Measurements from ENCODE around the gene WFIKKN2.

WFIKKN2 gene

GRCh38 chr17:50837286-50837979 lies 2.0 kb downstream of the WFIKKN2 start:
- Histone ChIP-seq H3K27ac (ENCODE audit: low read depth, low read length) (peak overlapping the region; percentile 18), H3K9me3 (ENCODE audit: control insufficient read depth, insufficient read depth, low read length) (no peaks in the 10 kb centered on the region), H3K4me3 (ENCODE audit: low read depth, low read length) (no peak overlapping the region), H3K4me1 (ENCODE audit: control insufficient read depth, insufficient read depth, low read length) (peaks cover 16% of the 10 kb centered on the region), H3K27me3 (ENCODE audit: control insufficient read depth, insufficient read depth, low read length) (no peaks in the 10 kb centered on the region; the same call in 1 of the 2 replicates), H3K9ac (ENCODE audit: low read depth, low read length) (no peak overlapping the region), H3K36me3 (ENCODE audit: control insufficient read depth, insufficient read depth, low read length) (no peaks in the 10 kb centered on the region)

GRCh38 chr17:50837980-50838954 lies 2.9 kb downstream of the WFIKKN2 start:
- peak overlapping the region; percentile 18 for H3K27ac ChIP-seq (ENCODE audit: low read depth, low read length)
- peaks cover 16% of the 10 kb centered on the region for H3K4me1 ChIP-seq (ENCODE audit: control insufficient read depth, insufficient read depth, low read length)
- no peak overlapping the region for H3K4me3 ChIP-seq (ENCODE audit: low read depth, low read length)
- no peaks in the 10 kb centered on the region for H3K36me3 ChIP-seq (ENCODE audit: control insufficient read depth, insufficient read depth, low read length)
- H3K9ac ChIP-seq (ENCODE audit: low read depth, low read length) = no peak overlapping the region
- no peaks in the 10 kb centered on the region; the same call in 1 of the 2 replicates for H3K27me3 ChIP-seq (ENCODE audit: control insufficient read depth, insufficient read depth, low read length)
- no peaks in the 10 kb centered on the region for H3K9me3 ChIP-seq (ENCODE audit: control insufficient read depth, insufficient read depth, low read length)

GRCh38 chr17:50839591-50840310 lies 4.4 kb downstream of the WFIKKN2 start:
- Histone ChIP-seq H3K27ac (ENCODE audit: low read depth, low read length) (no peak overlapping the region), H3K4me1 (ENCODE audit: control insufficient read depth, insufficient read depth, low read length) (peaks cover 11% of the 10 kb centered on the region), H3K4me3 (ENCODE audit: low read depth, low read length) (no peak overlapping the region), H3K9ac (ENCODE audit: low read depth, low read length) (no peak overlapping the region), H3K27me3 (ENCODE audit: control insufficient read depth, insufficient read depth, low read length) (no peaks in the 10 kb centered on the region), H3K36me3 (ENCODE audit: control insufficient read depth, insufficient read depth, low read length) (no peaks in the 10 kb centered on the region), H3K9me3 (ENCODE audit: control insufficient read depth, insufficient read depth, low read length) (no peaks in the 10 kb centered on the region)

- Histone ChIP-seq H3K36me3 (ENCODE audit: control insufficient read depth, insufficient read depth, low read length) (no peaks in the 10 kb centered on the region), H3K9me3 (ENCODE audit: control insufficient read depth, insufficient read depth, low read length) (no peaks in the 10 kb centered on the region), H3K9ac (ENCODE audit: low read depth, low read length) (no peak overlapping the region), H3K4me1 (ENCODE audit: control insufficient read depth, insufficient read depth, low read length) (peaks cover 5% of the 10 kb centered on the region; the same call in 1 of the 2 replicates), H3K4me3 (ENCODE audit: low read depth, low read length) (no peak overlapping the region), H3K27me3 (ENCODE audit: control insufficient read depth, insufficient read depth, low read length) (no peaks in the 10 kb centered on the region), H3K27ac (ENCODE audit: low read depth, low read length) (no peak overlapping the region)
Observed at GRCh38 chr17:50840311-50840851, 5.0 kb downstream of the WFIKKN2 start.

GRCh38 chr17:50841277-50841948 lies 6.0 kb downstream of the WFIKKN2 start:
- H3K9me3 ChIP-seq (ENCODE audit: control insufficient read depth, insufficient read depth, low read length) = no peaks in the 10 kb centered on the region
- H3K36me3 ChIP-seq (ENCODE audit: control insufficient read depth, insufficient read depth, low read length) = no peaks in the 10 kb centered on the region
- no peaks in the 10 kb centered on the region for H3K4me1 ChIP-seq (ENCODE audit: control insufficient read depth, insufficient read depth, low read length)
- no peak overlapping the region for H3K9ac ChIP-seq (ENCODE audit: low read depth, low read length)
- H3K27me3 ChIP-seq (ENCODE audit: control insufficient read depth, insufficient read depth, low read length) = no peaks in the 10 kb centered on the region
- no peak overlapping the region for H3K4me3 ChIP-seq (ENCODE audit: low read depth, low read length)
- no peak overlapping the region for H3K27ac ChIP-seq (ENCODE audit: low read depth, low read length)

GRCh38 chr17:50841949-50842354 lies 6.6 kb downstream of the WFIKKN2 start:
- no peak overlapping the region for H3K4me3 ChIP-seq (ENCODE audit: low read depth, low read length)
- no peaks in the 10 kb centered on the region for H3K4me1 ChIP-seq (ENCODE audit: control insufficient read depth, insufficient read depth, low read length)
- H3K9ac ChIP-seq (ENCODE audit: low read depth, low read length) = no peak overlapping the region
- H3K27ac ChIP-seq (ENCODE audit: low read depth, low read length) = no peak overlapping the region
- H3K9me3 ChIP-seq (ENCODE audit: control insufficient read depth, insufficient read depth, low read length) = no peaks in the 10 kb centered on the region
- H3K36me3 ChIP-seq (ENCODE audit: control insufficient read depth, insufficient read depth, low read length) = no peaks in the 10 kb centered on the region
- H3K27me3 ChIP-seq (ENCODE audit: control insufficient read depth, insufficient read depth, low read length) = no peaks in the 10 kb centered on the region

- no peak overlapping the region for H3K4me3 ChIP-seq (ENCODE audit: low read depth, low read length)
- H3K27ac ChIP-seq (ENCODE audit: low read depth, low read length) = no peak overlapping the region
- H3K36me3 ChIP-seq (ENCODE audit: control insufficient read depth, insufficient read depth, low read length) = no peaks in the 10 kb centered on the region
- H3K4me1 ChIP-seq (ENCODE audit: control insufficient read depth, insufficient read depth, low read length) = no peaks in the 10 kb centered on the region
- no peaks in the 10 kb centered on the region for H3K27me3 ChIP-seq (ENCODE audit: control insufficient read depth, insufficient read depth, low read length)
- no peaks in the 10 kb centered on the region for H3K9me3 ChIP-seq (ENCODE audit: control insufficient read depth, insufficient read depth, low read length)
- H3K9ac ChIP-seq (ENCODE audit: low read depth, low read length) = no peak overlapping the region
Observed at GRCh38 chr17:50842506-50843149, 7.2 kb downstream of the WFIKKN2 start.

GRCh38 chr17:50843150-50843905 lies 7.9 kb downstream of the WFIKKN2 start:
- H3K9ac ChIP-seq (ENCODE audit: low read depth, low read length) = no peak overlapping the region
- H3K4me1 ChIP-seq (ENCODE audit: control insufficient read depth, insufficient read depth, low read length) = no peaks in the 10 kb centered on the region
- no peak overlapping the region for H3K4me3 ChIP-seq (ENCODE audit: low read depth, low read length)
- no peaks in the 10 kb centered on the region for H3K36me3 ChIP-seq (ENCODE audit: control insufficient read depth, insufficient read depth, low read length)
- no peaks in the 10 kb centered on the region for H3K9me3 ChIP-seq (ENCODE audit: control insufficient read depth, insufficient read depth, low read length)
- no peak overlapping the region for H3K27ac ChIP-seq (ENCODE audit: low read depth, low read length)
- no peaks in the 10 kb centered on the region for H3K27me3 ChIP-seq (ENCODE audit: control insufficient read depth, insufficient read depth, low read length)

GRCh38 chr17:50844117-50844700 lies 8.8 kb downstream of the WFIKKN2 start:
- H3K4me3 ChIP-seq (ENCODE audit: low read depth, low read length) = no peak overlapping the region
- H3K9ac ChIP-seq (ENCODE audit: low read depth, low read length) = no peak overlapping the region

More at GRCh38 chr17:50844117-50844700, 8.8 kb downstream of the WFIKKN2 start:
- H3K9me3 ChIP-seq (ENCODE audit: control insufficient read depth, insufficient read depth, low read length) = no peaks in the 10 kb centered on the region
- no peaks in the 10 kb centered on the region for H3K4me1 ChIP-seq (ENCODE audit: control insufficient read depth, insufficient read depth, low read length)
- no peaks in the 10 kb centered on the region for H3K27me3 ChIP-seq (ENCODE audit: control insufficient read depth, insufficient read depth, low read length)
- H3K36me3 ChIP-seq (ENCODE audit: control insufficient read depth, insufficient read depth, low read length) = no peaks in the 10 kb centered on the region
- H3K27ac ChIP-seq (ENCODE audit: low read depth, low read length) = no peak overlapping the region

All from HUES48 (cell line).